ENCODE results near the gene TNRC6A.

DNA sequence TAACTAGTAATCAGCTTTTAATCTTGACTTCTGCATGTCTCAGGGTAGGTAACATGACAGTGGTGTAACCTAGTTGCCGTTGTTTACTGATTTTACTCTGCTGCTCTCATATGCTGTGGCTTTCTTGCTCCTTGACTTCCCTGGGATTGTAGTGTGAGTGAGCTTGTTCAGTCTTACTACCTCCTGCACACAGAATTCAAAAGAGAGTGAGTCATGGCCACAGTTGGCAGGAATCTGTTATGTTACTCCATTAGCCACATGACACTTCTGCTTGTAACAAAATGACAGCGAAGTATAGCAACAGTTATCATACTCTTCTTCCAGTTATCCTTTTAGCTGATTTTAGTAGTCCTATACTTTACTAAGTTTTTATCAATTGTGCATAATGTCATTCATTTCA lies 18.8 kb downstream of the TNRC6A start:
- TF ChIP-seq SUZ12 (IDR thresholded peaks at IDR 0.05; ENCODE audit: extremely low read depth, insufficient read depth, insufficient read length) (no peak), YY1 (IDR thresholded peaks at IDR 0.05; ENCODE audit: insufficient read depth, insufficient read length) (no peak)

All from NT2/D1 (cell line).